NCI-H2196 (cell line): Measurements from ENCODE around the gene TFG.

Source experiments
- DNase-seq: peaks from one replicate; lab custom pipeline; 2025; ENCODE audit not compliant: unreplicated experiment; lab: John Stamatoyannopoulos, UW

Gene TFG

GRCh38 chr3:100703865-100704264 is 5.4 kb upstream of the TFG start:
- DNase-seq = no peak

GRCh38 chr3:100706365-100706764 is 2.9 kb upstream of the TFG start:
- DNase-seq = no peak

GRCh38 chr3:100708644-100708988 is 678 bp upstream of the TFG start:
- no peak for DNase-seq

GRCh38 chr3:100709842-100710260 is 557 bp downstream of the TFG start:
- no peak for DNase-seq

- peak; percentile 24 for DNase-seq
These were observed 1.1 kb downstream of the TFG start for GRCh38 chr3:100710261-100710968.

- no peak for DNase-seq
These were observed 5.9 kb downstream of the TFG start for GRCh38 chr3:100715176-100715575.

GRCh38 chr3:100717063-100717462 is 7.8 kb downstream of the TFG start:
- DNase-seq = no peak

- DNase-seq = no peak
These were observed 8.6 kb downstream of the TFG start for GRCh38 chr3:100717637-100718487.

GRCh38 chr3:100719136-100719535 is 9.8 kb downstream of the TFG start:
- DNase-seq = no peak

- no peak for DNase-seq
These were observed 11.1 kb downstream of the TFG start for GRCh38 chr3:100720426-100720825.

- DNase-seq = no peak
These were observed 16.7 kb downstream of the TFG start for GRCh38 chr3:100725935-100726513.

- no peak for DNase-seq
These were observed 17.4 kb downstream of the TFG start for GRCh38 chr3:100726706-100727105.

- no peak for DNase-seq
These were observed 21.2 kb downstream of the TFG start for GRCh38 chr3:100730524-100730923.

- no peak for DNase-seq
These were observed 23.1 kb downstream of the TFG start for GRCh38 chr3:100732435-100732834.

GRCh38 chr3:100737334-100737733 is 28.0 kb downstream of the TFG start:
- peak; percentile 24 for DNase-seq

- DNase-seq = no peak
These were observed 30.9 kb downstream of the TFG start for GRCh38 chr3:100740207-100740606.

- no peak for DNase-seq
These were observed 34.2 kb downstream of the TFG start for GRCh38 chr3:100743535-100743934.

GRCh38 chr3:100744671-100745070 is 35.4 kb downstream of the TFG start:
- no peak for DNase-seq

GRCh38 chr3:100745617-100746016 is 36.3 kb downstream of the TFG start:
- no peak for DNase-seq

- DNase-seq = no peak
These were observed 36.8 kb downstream of the TFG start for GRCh38 chr3:100746092-100746491.

GRCh38 chr3:100748220-100748619 is 38.9 kb downstream of the TFG start:
- no peak for DNase-seq

GRCh38 chr3:100748967-100749366 is 39.7 kb downstream of the TFG start:
- DNase-seq = no peak
